Lower leg skin (tissue), 3 donors: Measurements from ENCODE around the gene TSR3.

Experiments used
- POLR2A ChIP-seq, 2 donors: fragments of 450-650 bp; IDR thresholded peaks; one replicate each; pipeline ENCODE4 v1.6.1; 2016 to 2017; ENCODE audit warnings: antibody characterized with exemption in 2 of 2, mild to moderate bottlenecking in 1 of 2, moderate library complexity in 1 of 2
- TF ChIP-seq, protein P1 (sequence below), 3 donors: fragments of 450-650 bp; IDR thresholded peaks; one replicate each; pipeline ENCODE4 v1.5.1; 2016; ENCODE audit warnings: antibody characterized with exemption in 3 of 3, mild to moderate bottlenecking in 3 of 3, moderate library complexity in 2 of 3

DNA sequence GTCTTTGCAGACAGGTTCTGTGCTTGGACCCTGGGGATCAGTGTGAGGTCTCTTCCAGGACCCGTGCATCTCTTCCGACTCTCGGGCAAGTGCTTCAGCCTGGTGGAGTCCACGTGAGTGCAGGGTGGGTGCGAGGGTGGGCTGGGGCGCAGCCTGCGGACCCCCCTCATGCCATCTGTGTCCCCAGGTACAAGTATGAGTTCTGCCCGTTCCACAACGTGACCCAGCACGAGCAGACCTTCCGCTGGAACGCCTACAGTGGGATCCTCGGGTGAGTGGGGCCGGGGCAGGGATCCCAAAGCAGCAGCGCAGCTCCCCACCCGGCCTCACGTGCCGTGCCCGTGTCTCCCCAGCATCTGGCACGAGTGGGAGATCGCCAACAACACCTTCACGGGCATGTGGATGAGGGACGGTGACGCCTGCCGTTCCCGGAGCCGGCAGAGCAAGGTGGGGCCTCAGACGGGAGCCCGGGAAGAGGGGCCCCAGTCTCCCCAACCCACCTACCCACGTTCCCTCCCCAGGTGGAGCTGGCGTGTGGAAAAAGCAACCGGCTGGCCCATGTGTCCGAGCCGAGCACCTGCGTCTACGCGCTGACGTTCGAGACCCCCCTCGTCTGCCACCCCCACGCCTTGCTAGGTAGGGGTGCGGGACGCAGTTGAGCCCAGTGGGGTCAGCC lies 10.1 kb upstream of the TSR3 start:
- no peak for TF ChIP-seq POLR2A (IDR thresholded peaks at IDR 0.05)
- TF ChIP-seq, protein P1, sequence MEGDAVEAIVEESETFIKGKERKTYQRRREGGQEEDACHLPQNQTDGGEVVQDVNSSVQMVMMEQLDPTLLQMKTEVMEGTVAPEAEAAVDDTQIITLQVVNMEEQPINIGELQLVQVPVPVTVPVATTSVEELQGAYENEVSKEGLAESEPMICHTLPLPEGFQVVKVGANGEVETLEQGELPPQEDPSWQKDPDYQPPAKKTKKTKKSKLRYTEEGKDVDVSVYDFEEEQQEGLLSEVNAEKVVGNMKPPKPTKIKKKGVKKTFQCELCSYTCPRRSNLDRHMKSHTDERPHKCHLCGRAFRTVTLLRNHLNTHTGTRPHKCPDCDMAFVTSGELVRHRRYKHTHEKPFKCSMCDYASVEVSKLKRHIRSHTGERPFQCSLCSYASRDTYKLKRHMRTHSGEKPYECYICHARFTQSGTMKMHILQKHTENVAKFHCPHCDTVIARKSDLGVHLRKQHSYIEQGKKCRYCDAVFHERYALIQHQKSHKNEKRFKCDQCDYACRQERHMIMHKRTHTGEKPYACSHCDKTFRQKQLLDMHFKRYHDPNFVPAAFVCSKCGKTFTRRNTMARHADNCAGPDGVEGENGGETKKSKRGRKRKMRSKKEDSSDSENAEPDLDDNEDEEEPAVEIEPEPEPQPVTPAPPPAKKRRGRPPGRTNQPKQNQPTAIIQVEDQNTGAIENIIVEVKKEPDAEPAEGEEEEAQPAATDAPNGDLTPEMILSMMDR (IDR thresholded peaks at IDR 0.05) = no peak
